H9 (cell line): Measurements from ENCODE around the gene OR10AG1. TPM values are rescaled to one million over a fixed set of nuclear protein-coding genes. Genes with fewer than 3 reads are reported as not detected.

Source experiments
- DNase-seq: peaks from one replicate; pipeline ENCODE4 v3.0.0-alpha.2; 2017
- H2AFZ ChIP-seq: one replicate; pipeline ENCODE4 v1.6.1; 2013; ENCODE audit warnings: mild to moderate bottlenecking, low read length, control low read depth, moderate library complexity
- H2AK5ac ChIP-seq: 2 replicates; pipeline ENCODE4 v1.6.1; 2013; ENCODE audit warnings: low read length, control low read depth, mixed read lengths; ENCODE audit not compliant: insufficient read length
- H2BK120ac ChIP-seq: one replicate; pipeline ENCODE4 v1.6.1; 2013; ENCODE audit warnings: low read depth, mild to moderate bottlenecking, low read length, control low read depth, inconsistent platforms; ENCODE audit not compliant: poor library complexity, severe bottlenecking
- H2BK12ac ChIP-seq: 2 replicates; pipeline ENCODE4 v1.6.1; 2013; ENCODE audit warnings: low read length, control low read depth, mixed read lengths, low read depth; ENCODE audit not compliant: insufficient read length
- H2BK15ac ChIP-seq: 2 replicates; pipeline ENCODE4 v1.6.1; 2013; ENCODE audit warnings: low read depth, low read length, control low read depth
- H2BK20ac ChIP-seq: one replicate; pipeline ENCODE4 v1.6.1; 2013; ENCODE audit warnings: low read depth, mild to moderate bottlenecking, low read length, control low read depth, inconsistent platforms; ENCODE audit not compliant: poor library complexity, severe bottlenecking
- H2BK5ac ChIP-seq: 2 replicates; pipeline ENCODE4 v1.6.1; 2013; ENCODE audit warnings: low read length, control low read depth, mixed read lengths; ENCODE audit not compliant: insufficient read length
- H3K14ac ChIP-seq: 2 replicates; pipeline ENCODE4 v1.6.1; 2013; ENCODE audit warnings: low read length, control low read depth; ENCODE audit not compliant: insufficient read depth
- H3K18ac ChIP-seq: 2 replicates; pipeline ENCODE4 v1.6.1; 2013; ENCODE audit warnings: low read depth, mild to moderate bottlenecking, mixed read lengths, low read length, control low read depth; ENCODE audit not compliant: insufficient read length
- H3K23ac ChIP-seq: 2 replicates; pipeline ENCODE4 v1.6.1; 2013; ENCODE audit warnings: low read length, control low read depth, mixed read lengths, low read depth; ENCODE audit not compliant: insufficient read length
- H3K23me2 ChIP-seq: 2 replicates; pipeline ENCODE4 v1.6.1; 2013; ENCODE audit warnings: low read depth, mild to moderate bottlenecking, mixed read lengths, low read length, control low read depth; ENCODE audit not compliant: insufficient read length, poor library complexity, severe bottlenecking
- H3K27ac ChIP-seq: 2 replicates; pipeline ENCODE4 v1.5.1; 2013; ENCODE audit warnings: low read length, control low read depth, mixed read lengths, low read depth; ENCODE audit not compliant: insufficient read length
- H3K27me3 ChIP-seq: 2 replicates; pipeline ENCODE4 v1.6.1; 2013; ENCODE audit warnings: low read length, control low read depth, inconsistent platforms; ENCODE audit not compliant: insufficient read depth
- H3K4ac ChIP-seq: 2 replicates; pipeline ENCODE4 v1.6.1; 2013; ENCODE audit warnings: low read depth, mild to moderate bottlenecking, control low read depth, inconsistent platforms, low read length, moderate library complexity
- H3K4me1 ChIP-seq: 2 replicates; pipeline ENCODE4 v1.6.1; 2013; ENCODE audit warnings: low read length, control low read depth, inconsistent platforms; ENCODE audit not compliant: insufficient read depth
- H3K4me2 ChIP-seq: 2 replicates; pipeline ENCODE4 v1.6.1; 2013; ENCODE audit warnings: low read length, control low read depth, mixed read lengths; ENCODE audit not compliant: insufficient read length, insufficient read depth
- H3K56ac ChIP-seq: 2 replicates; pipeline ENCODE4 v1.6.1; 2013; ENCODE audit warnings: low read depth, mild to moderate bottlenecking, mixed read lengths, low read length, control low read depth; ENCODE audit not compliant: insufficient read length
- H3K79me1 ChIP-seq: 2 replicates; pipeline ENCODE4 v1.6.1; 2013; ENCODE audit warnings: low read depth, mild to moderate bottlenecking, moderate library complexity, low read length, control low read depth, inconsistent platforms; ENCODE audit not compliant: insufficient read depth, poor library complexity, severe bottlenecking
- H3K79me2 ChIP-seq: 2 replicates; pipeline ENCODE4 v1.6.1; 2013; ENCODE audit warnings: low read length, control low read depth, inconsistent platforms; ENCODE audit not compliant: insufficient read depth
- H3K9ac ChIP-seq: 2 replicates; pipeline ENCODE4 v1.6.1; 2013; ENCODE audit warnings: low read length, control low read depth, mixed read lengths; ENCODE audit not compliant: insufficient read length; ENCODE audit errors: extremely low read depth
- H3K9me3 ChIP-seq: one replicate; pipeline ENCODE4 v1.6.1; 2013; ENCODE audit warnings: low read depth, low read length, inconsistent platforms; ENCODE audit not compliant: control insufficient read depth
- H3T11ph ChIP-seq: one replicate; pipeline ENCODE4 v1.6.1; 2013; ENCODE audit warnings: mild to moderate bottlenecking, low read length, control low read depth, inconsistent platforms
- H4K20me1 ChIP-seq: one replicate; pipeline ENCODE4 v1.6.1; 2013; ENCODE audit not compliant: control insufficient read depth, insufficient read length, insufficient read depth
- H4K5ac ChIP-seq: 2 replicates; pipeline ENCODE4 v1.6.1; 2013; ENCODE audit warnings: low read depth, mild to moderate bottlenecking, mixed read lengths, low read length, control low read depth; ENCODE audit not compliant: insufficient read length
- H4K8ac ChIP-seq: replicated peaks from 2 replicates; pipeline ENCODE4 v1.6.1; 2013; ENCODE audit warnings: low read length, control low read depth, mixed read lengths, low read depth; ENCODE audit not compliant: insufficient read length
- H4K91ac ChIP-seq: 2 replicates; pipeline ENCODE4 v1.6.1; 2013; ENCODE audit warnings: low read depth, mild to moderate bottlenecking, moderate library complexity, mixed read lengths, low read length, control low read depth; ENCODE audit not compliant: insufficient read length
- H3K27ac Mint-ChIP-seq, 3 experiments: 2 replicates in 2 of 3; 3 replicates in 1 of 3; pipeline ENCODE4 v1.8.0; 2020 to 2021; ENCODE audit warnings: mixed read lengths in 3 of 3, mild to moderate bottlenecking in 1 of 3, moderate library complexity in 1 of 3
- H3K27me3 Mint-ChIP-seq: 2 replicates; pipeline ENCODE4 v1.8.0; 2021; ENCODE audit warnings: low read depth, mild to moderate bottlenecking, moderate library complexity, mixed read lengths
- H3K36me3 Mint-ChIP-seq, 3 experiments: 2 replicates in 2 of 3; 3 replicates in 1 of 3; pipeline ENCODE4 v1.8.0; 2020 to 2021; ENCODE audit warnings: low read depth in 3 of 3, mixed read lengths in 3 of 3; ENCODE audit not compliant: insufficient read depth in 1 of 3
- H3K4me1 Mint-ChIP-seq, 2 experiments: 2 replicates each; pipeline ENCODE4 v1.8.0; 2020; ENCODE audit warnings: mixed read lengths in 2 of 2
- H3K4me3 Mint-ChIP-seq, 2 experiments: 2 replicates in 1 of 2; 3 replicates in 1 of 2; pipeline ENCODE4 v1.8.0; 2020 to 2021; ENCODE audit warnings: mild to moderate bottlenecking in 2 of 2, mixed read lengths in 2 of 2, moderate library complexity in 1 of 2
- H3K9me3 Mint-ChIP-seq, 2 experiments: 2 replicates in 1 of 2; 3 replicates in 1 of 2; pipeline ENCODE4 v1.8.0; 2020; ENCODE audit warnings: mild to moderate bottlenecking in 2 of 2, mixed read lengths in 2 of 2, moderate library complexity in 1 of 2
- CTCF ChIP-seq: fragments of 200-600 bp; sonication (generic); conservative IDR thresholded peaks from 3 replicates; pipeline ENCODE4 v1.8.0; 2021; ENCODE audit warnings: antibody characterized with exemption, mild to moderate bottlenecking
- WGBS: extraction: QIAGEN DNeasy Blood & Tissue Kit; methylation state at CpG from one replicate; pipeline ENCODE4 v1.1.7; 2013; ENCODE audit warnings: missing lambda C conversion rate, low lambda C conversion rate, mixed read lengths; ENCODE audit not compliant: insufficient read length; ENCODE audit errors: extremely low coverage; 5-methylcytosine and 5-hydroxymethylcytosine counted together
- total RNA-seq: library from RNA; stranded (reverse); gene quantifications from 2 replicates; pipeline ENCODE4 v1.2.1, GENCODE V29; 2021

The OR10AG1 gene
- total RNA-seq, 1 experiment from 2014 or later, result not detected

GRCh38 chr11:55949330-55949729 is 20.4 kb downstream of the OR10AG1 start:
- no peak overlapping the region for H2AFZ ChIP-seq
- no peak overlapping the region for H4K91ac ChIP-seq
- H3K56ac ChIP-seq, result no peak overlapping the region
- H3K79me1 ChIP-seq, result no peaks in the 10 kb centered on the region
- Mint-ChIP-seq H3K4me1 (peaks cover 6% of the 10 kb centered on the region in 2 experiments; a peak in 3 of 4 replicates), H3K27me3 (no peaks in the 10 kb centered on the region), H3K9me3 (peaks cover 6 to 24% of the 10 kb centered on the region in 2 experiments; a peak in 4 of 5 replicates), H3K27ac (no peak overlapping the region; a peak in 1 of 7 replicates), H3K36me3 (peaks cover 0 to 1% (median 0%) of the 10 kb centered on the region in 3 experiments; a peak in 3 of 7 replicates), H3K4me3 (no peak overlapping the region)
- no peak overlapping the region for H3K27ac ChIP-seq
- no peak overlapping the region for H3K14ac ChIP-seq
- H2BK15ac ChIP-seq, result no peak overlapping the region
- no peak overlapping the region for H2AK5ac ChIP-seq
- H3K27me3 ChIP-seq, result no peaks in the 10 kb centered on the region
- H4K20me1 ChIP-seq, result no peaks in the 10 kb centered on the region
- H4K5ac ChIP-seq, result no peak overlapping the region
- no peaks in the 10 kb centered on the region for H3K79me2 ChIP-seq
- peaks cover 5% of the 10 kb centered on the region; the same call in 1 of the 2 replicates for H3K4me1 ChIP-seq
- H3K4me2 ChIP-seq, result no peak overlapping the region
- no peak overlapping the region for H3K9ac ChIP-seq
- H2BK120ac ChIP-seq, result no peak overlapping the region
- no peak overlapping the region for H2BK5ac ChIP-seq
- no peak overlapping the region for H2BK20ac ChIP-seq
- WGBS, result no CpG with 5 or more reads among the region's 4 CpGs
- H3K4ac ChIP-seq, result no peak overlapping the region
- no peak overlapping the region for H3K23ac ChIP-seq
- H3T11ph ChIP-seq, result no peak overlapping the region
- H2BK12ac ChIP-seq, result no peak overlapping the region
- H3K9me3 ChIP-seq, result peaks cover 15% of the 10 kb centered on the region
- no peaks in the 10 kb centered on the region for H3K23me2 ChIP-seq
- H4K8ac ChIP-seq, result no peak overlapping the region
- TF ChIP-seq CTCF, result peak; percentile 45; the same call in 2 of the 3 replicates
- peak; percentile 34 for DNase-seq
- no peak overlapping the region for H3K18ac ChIP-seq
